ENCODE results near the gene PEAK3.
"Not testable (repeated sequence)": the region's sequence is repeated elsewhere in the genome, so short reads cannot be mapped to it uniquely, and the experiment has no call there.

The PEAK3 gene

DNA sequence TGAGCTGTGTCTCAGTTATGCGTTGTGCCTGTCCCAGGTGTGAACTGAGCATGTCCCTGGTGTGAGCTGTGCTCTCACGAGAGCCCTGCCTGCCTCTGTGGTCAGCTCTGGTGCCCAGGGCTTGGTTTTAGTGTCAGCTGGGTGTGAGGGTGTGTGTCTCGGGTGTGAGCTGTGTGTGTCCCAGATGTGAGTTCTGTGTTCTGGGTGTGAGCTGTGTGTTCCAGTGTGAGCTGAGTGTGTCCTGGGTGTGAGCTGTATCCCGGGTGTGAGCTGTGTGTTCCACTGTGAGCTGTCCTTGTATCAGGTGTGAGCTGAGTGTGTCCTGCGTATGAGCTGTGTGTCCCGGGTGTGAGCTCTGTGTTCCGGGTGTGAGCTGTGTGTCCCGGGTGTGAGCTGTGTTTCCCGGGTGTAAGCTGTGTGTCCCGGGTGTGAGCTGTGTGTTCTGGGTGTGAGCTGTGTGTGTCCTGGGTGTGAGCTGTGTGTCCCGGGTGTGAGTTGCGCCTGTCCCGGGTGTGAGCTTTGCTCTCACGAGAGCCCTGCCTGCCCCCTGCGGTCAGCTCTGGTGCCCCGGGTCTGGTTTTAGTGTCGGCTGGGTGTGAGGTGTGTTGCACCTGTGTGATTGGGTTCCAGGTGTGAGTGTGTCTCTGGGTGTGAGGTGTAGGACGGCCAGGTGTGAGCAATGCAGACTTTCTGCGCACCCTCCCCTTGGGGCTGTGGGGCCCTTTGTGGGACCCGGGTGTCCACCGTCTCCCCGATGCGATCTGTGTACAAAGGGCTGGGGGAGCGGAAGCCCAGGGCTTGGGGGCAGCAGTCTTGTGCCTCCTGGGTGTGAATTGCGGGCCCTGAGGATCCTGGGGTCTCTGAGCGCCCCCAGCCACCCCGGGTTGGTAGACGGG is 7.1 kb upstream of the PEAK3 start:
- DNase-seq (ENCODE audit: low spot score): no peak

DNA sequence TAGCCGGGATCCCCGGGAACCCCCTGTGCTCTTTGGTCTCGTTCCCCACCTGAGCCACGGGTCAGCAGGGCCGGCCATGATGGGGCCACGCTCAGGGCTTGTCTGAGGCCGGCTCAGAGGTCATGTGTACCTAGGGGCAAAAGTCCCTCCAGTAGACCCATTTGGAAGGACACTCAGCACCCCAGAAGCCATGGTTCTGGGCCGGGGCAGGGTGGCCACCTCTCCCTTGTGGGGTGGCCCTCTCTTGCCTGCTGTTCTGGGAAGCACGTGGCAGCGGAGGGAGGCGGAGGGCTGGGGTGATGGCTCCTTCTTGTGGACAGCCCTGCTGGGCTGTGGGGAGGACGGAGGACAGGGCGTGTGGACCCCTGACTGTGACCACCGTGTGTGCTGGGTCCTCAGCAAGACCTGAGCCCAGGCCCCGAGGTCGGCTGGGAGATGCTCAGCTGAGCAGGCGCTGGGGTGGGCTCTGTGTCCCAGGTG is 6.4 kb upstream of the PEAK3 start:
- no peak for DNase-seq (ENCODE audit: low spot score)

DNA sequence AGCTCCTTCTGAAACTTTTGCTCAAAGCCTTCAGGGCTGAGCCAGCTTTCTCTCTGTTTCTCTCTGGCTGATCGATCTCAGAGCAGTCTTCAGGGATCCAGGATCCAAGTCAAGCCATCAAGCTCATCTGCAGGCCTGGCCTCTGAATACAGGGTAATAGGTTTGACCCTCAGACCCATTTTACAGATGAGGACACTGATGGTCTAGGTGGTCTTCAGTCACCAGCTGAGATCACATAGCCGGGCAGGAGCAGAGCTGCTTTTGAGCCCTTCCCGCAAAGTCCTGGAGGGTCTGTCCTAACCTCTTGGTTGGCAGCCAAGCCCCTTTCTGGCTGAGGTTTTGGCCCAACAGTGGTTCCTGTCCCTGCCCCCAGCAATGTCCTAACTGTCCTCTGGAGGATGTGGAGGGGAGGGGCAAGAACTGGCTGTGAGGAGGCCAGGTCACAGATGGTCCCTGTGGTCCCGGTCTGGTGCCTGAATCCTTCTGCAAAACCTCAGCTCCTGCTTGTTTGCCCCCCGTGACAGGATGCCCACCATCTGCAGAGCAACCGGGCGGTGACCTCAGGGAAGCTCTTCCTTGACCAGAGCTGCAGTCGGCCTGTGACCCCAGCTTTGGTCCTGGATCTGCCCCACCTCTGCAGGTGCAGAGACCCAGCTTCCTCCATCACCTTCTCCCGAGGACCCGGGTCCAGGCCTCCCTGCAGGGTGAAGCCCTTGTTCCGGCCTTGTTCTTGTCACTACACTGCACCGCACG is 5.8 kb upstream of the PEAK3 start:
- DNase-seq (ENCODE audit: low spot score): no peak

DNA sequence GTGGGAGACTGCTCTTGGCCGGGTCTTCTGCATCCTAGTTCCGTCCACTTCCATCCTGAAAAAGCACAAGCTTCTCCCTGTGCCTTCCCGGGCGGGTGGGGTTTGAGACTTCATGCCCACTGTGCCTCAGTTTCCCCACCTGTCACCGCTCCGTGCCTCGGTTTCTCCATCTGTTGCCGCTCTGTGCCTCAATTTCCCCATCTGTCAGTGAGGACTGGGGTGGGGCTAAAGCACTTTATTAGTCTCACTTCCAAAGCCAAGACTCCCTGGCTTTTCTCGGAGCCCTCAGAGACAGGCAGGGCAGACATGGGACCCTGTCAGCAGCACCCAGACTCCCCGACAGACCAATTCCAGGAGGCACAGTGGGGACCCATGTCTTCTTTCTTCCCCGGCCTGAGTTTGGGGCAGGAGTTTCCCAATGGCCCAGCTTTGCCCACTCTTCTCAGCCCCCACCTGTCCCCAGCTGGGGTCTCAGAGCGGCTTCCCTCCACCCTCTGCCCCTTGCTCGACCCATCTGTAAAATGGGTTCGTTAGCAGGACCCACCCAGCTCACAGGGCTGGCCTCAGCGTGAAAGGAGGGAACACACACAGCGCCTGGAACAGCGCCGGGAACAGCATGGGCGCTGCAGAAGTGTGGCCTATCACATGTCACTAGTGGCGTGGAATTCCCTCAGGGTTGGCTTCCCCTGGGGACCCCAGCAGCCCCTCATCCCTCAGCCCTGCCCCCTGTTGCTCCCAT is 4.6 kb upstream of the PEAK3 start:
- DNase-seq (ENCODE audit: low spot score): no peak

DNA sequence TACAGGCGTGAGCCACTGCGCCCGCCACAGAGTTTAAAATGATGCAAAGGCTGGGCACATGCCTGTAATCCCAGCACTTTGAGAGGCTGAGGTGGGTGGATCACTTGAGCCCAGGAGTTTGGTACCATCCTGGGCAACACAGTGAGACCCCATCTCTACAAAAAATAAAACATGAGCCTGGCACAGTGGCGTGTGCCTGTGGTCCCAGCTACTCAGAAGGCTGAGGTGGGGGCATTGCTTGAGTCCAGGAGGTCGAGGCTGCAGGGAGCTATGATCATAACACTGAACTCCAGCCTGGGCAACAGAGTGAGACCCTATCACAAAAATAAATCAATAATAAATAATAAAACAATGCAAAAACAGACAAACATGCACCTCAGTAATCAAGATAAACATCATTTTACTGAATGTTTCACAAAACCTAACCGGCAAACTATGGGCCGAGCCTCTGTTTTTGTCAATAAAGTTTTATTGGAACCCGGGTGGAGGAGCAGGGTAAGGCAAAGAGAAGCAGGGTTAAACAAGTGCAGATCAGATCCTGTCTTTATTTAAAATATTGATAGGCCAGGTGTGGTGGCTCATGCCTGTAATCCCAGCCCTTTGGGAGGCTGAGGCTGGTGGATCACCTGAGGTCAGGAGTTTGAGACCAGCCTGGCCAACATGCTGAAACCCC is 2.0 kb upstream of the PEAK3 start:
- no peak for DNase-seq (ENCODE audit: low spot score)

DNA sequence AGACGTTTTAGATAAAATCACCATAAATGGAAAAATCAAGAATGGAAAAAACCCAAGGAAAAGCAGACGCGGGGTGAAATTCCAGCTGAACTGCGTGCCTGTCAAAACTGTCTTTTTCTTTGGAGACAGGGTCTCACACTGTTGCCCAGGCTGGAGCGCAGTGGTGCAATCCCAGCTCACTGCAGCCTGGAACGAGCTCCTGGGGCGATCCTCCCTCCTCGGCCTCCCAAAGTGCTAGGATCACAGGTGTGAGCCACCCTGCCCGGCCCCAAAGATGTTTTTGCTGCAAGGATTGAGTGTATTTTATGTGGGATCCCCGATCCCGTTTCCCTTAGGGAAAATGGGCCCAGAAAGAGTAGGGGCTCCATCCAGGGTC is 875 bp upstream of the PEAK3 start:
- no peak for DNase-seq (ENCODE audit: low spot score)

DNA sequence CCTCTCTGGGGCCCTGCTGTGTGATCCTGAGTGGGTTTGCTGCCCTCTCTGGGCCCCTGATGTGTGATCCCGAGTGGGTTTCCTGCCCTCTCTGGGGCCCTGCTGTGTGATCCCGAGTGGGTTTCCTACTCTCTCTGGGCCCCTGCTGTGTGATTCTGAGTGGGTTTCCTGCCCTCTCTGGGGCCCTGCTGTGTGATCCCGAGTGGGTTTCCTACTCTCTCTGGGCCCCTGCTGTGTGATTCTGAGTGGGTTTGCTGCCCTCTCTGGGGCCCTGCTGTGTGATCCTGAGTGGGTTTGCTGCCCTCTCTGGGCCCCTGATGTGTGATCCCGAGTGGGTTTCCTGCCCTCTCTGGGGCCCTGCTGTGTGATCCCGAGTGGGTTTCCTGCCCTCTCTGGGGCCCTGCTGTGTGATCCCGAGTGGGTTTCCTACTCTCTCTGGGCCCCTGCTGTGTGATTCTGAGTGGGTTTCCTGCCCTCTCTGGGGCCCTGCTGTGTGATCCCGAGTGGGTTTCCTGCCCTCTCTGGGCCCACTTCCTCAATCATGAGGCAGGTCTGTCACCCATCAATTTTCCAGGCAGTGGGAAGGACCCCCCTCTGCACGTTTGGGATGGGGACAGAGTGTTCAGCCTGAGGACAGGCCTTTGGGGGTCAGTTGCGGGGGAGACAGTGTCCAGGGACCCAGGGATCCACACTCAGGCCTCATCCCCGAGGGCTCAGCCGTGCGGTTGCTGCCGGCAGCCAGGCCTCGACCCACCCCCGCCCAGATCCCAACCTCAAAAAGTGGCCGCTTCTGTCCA is 512 bp downstream of the PEAK3 start:
- DNase-seq (ENCODE audit: low spot score): not testable (repeated sequence)

DNA sequence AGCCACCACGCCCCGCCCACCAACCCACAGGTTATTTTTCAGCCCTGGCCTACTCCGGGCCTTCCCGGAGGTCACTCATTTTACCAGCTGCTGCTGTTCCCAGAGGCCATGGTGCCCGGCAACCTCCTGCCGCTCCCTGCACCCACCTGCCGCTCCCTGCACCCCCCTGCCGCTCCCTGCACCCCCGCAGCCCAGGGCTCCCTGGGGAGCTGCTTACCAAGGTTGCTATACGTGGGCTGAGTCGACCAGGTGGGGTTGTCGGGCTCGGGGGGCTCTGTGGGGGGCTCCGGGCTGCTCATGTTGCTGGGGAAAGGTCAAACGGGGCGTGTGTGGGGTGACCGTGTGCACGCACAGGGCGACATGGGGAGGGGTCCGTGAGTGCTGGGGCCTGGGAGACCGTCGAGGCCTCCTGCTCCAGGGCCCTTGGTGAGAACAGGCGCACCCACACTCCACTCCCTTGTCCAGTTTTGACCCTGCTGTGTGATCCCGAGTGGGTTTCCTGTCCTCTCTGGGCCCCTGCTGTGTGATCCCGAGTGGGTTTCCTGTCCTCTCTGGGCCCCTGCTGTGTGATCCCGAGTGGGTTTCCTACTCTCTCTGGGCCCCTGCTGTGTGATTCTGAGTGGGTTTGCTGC is 1.2 kb downstream of the PEAK3 start:
- no peak for DNase-seq (ENCODE audit: low spot score)

DNA sequence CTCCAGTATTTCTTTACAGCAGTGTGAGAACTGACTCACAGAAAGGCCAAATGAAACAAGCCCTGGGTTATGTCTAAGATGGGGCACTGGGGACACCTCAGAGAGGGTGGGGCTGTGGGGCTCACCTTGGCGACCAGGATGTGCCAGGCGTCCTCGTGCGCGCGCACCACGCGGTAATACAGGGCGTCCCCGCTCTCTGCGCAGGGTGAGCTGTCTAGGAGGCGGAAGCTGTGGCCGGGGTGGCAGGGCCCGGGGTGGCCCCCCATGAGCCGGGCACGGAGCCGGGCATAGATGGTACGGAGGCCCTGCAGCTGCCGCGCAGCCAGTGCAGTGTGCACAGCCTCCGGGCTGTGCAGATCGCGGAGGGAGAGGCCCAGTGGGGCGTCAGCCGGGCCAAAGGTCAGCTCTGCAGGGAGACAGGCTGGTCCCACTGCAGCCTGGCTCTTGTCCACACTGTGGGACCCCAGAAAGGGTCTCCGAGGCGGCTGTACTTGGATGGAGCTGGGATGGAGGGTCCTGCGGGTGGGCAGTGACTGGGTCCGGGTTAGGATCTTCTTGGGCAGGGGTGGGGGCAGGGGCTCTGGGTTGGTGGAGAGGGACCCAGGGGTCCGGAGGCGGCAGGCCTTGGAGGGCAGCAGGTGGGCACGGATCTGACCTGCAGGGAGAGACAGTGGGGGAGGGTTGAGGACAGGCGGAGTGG is 3.4 kb downstream of the PEAK3 start:
- no peak for DNase-seq (ENCODE audit: low spot score)

DNA sequence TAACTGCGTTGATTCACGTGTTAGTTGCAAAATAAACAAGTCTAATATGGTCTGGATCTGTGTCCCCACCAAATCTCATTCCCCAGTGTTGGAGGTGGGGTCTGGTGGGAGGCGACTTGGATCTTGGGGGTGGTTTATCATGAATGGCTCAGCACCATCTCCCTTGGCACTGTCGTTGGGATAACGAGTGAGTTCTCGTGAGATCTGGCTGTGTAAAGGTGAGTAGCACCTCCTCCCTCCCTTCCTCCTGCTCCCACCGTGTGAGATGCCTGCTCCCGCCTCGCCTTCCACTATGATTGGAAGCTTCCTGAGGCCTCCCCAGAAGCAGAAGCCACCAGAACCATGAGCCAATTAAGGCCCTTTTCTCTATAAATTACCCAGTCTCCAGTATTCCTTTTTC is 4.8 kb downstream of the PEAK3 start:
- DNase-seq (ENCODE audit: low spot score): no peak

DNA sequence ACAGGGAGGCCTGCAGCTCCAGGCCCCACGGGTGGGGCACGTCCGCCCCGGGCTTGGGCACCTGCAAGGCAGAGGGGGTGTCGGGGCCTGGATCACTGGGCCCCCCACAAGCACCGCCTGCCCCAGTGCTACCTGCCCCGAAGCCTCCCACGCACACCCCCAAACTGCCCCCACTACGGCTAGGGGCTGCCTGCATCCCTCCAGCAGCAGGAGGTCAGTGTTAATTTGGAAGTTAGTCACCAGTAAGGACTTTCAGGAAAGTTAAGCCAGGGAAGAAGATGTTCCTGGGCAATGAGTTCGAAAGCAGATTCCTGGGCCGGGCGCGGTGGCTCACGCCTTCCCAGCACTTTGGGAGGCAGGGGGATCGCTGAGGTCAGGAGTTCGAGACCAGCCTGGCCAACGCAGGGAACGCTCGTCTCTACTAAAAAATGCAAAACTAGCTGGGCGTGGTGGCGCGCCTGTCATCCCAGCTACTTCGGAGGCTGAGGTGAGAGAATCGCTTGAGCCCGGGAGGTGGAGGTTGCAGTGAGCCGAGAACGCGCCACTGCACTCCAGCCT is 5.5 kb downstream of the PEAK3 start:
- no peak for DNase-seq (ENCODE audit: low spot score)

DNA sequence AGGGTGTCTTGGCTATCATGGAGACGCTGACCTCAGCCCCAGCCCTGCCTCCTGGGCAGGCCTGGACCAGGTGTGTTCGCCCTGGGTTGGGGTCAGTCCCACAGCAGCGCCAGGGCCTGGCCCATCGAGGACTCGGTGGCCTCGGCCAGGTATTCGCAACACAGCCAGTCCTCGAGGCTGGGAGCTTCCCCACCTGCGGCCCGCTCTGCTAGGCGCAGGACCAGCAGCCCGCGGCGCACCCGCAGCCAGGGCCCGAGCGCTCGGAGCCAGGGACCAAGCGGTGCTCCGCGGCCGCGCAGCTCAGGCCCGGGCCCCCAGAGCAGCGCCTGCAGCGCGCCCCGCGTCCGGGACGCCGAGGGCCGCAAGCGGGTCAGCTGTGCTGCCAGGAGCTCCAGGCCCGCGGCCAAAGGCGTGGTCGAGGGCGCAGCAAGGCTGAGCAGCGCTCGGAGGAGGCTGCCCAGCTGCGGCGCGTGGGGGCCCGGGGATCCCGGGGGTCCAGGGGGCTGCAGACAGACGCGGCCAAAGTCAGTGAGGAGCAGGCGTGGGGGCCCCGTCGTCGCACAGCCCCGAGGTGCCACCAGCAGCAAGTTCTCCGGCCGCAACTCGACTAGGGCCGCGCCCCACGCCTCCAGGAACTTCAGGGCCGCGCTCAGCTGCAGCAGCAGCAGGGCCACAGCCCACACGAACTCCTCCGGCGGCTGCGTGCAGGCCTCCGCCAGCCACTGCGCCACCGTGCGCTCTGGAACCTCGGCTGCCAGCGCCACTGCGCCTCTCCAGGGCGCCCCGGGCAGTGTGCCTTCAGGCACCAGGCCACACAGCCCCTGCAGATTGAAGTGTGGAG is 6.2 kb downstream of the PEAK3 start:
- no peak for DNase-seq (ENCODE audit: low spot score)

DNA sequence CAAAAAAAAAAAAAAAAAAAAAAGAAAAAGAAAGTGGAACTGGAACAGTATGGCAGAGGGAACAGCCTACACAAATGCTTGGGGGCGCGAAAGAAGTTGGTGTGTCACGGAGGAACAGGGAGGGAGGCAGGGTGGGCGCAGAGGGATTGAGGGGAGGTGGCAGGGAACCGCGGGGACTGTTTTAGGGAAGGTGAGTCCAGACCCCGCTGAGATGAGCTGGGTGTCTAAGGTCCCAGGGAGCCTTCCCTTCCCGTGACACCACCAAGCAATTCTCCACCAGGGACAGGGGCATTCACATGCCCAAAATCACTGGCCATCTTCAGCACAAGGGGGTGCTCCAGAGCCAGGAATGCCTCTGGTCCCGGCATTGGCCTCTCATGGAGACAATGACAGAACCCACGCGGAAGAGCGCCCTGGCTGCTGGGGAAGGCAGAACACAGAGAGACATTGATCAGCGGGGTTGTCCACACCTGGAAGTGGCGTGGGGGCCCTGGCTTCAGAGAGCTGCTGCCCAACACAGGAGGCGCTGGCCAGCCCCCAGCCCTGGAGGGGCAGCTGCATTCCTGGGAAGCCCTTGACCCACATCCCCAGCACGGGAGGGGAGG is 6.9 kb downstream of the PEAK3 start:
- peak; percentile 83 for DNase-seq (ENCODE audit: low spot score)

DNA sequence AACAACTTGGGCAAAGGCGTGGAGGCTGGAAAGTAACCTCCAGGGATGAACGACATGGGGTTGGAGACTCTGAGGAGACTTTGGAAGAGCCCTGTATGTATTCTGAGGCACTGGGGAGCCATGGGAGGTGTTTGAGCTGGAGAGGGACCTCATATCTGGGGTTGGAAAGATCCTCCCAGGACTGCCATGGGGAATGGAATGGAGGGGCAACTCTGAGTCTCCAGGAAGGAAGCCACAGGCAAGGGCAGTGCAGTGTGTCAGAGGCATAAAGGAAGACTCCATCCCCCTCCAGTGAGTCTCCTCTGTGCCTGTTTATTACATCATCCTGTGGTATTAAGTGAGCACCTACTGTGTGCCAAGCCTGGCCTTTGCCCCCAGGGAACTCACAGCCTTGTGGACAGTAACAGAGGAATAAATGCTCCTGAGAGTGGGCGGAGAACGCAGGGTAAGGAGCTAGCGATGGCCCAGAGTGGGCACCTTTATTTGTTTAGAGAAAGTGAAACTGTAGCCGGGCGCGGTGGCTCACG is 7.7 kb downstream of the PEAK3 start:
- DNase-seq (ENCODE audit: low spot score): no peak

DNA sequence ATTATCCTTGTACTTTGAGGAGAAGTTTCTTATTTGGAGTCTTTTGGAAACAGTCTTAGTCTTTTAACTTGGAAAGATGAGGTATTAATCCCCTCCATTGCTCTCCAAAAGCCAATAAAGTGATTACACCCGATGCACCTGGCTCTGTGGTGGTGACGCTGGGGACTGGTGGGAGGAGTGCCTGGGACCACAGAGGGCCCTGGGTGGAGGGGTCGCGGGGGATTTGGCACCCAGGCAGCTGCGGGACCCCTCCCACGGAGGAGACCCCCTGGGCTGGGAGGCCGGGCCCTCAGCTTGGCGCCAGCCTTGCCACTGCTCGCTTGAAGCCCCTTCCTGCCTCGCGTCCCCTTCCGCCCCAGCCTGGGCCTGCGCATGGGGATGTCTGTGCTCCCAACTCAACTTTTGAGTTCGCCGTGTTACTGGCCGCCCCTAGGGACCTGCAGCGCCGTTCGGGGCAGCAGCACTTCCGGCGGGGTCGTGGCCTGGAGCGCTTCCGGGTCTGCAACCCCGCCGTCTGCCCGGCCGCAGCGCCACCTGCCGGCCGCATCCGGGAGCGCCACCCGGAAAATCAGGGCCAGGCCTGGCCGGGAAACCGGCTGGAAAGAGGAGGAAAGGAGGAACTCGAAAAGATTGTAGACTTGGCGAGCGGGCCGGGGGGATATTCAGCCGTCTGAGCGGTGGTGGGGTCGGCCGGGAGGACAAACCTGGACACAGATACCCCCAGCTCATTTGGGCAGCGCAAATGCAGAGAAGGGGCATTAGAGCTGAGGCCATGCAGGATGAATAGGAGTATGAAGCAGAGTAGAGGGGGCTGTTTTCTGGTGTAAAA is 8.4 kb downstream of the PEAK3 start:
- peak; percentile 81 for DNase-seq (ENCODE audit: low spot score)

DNA sequence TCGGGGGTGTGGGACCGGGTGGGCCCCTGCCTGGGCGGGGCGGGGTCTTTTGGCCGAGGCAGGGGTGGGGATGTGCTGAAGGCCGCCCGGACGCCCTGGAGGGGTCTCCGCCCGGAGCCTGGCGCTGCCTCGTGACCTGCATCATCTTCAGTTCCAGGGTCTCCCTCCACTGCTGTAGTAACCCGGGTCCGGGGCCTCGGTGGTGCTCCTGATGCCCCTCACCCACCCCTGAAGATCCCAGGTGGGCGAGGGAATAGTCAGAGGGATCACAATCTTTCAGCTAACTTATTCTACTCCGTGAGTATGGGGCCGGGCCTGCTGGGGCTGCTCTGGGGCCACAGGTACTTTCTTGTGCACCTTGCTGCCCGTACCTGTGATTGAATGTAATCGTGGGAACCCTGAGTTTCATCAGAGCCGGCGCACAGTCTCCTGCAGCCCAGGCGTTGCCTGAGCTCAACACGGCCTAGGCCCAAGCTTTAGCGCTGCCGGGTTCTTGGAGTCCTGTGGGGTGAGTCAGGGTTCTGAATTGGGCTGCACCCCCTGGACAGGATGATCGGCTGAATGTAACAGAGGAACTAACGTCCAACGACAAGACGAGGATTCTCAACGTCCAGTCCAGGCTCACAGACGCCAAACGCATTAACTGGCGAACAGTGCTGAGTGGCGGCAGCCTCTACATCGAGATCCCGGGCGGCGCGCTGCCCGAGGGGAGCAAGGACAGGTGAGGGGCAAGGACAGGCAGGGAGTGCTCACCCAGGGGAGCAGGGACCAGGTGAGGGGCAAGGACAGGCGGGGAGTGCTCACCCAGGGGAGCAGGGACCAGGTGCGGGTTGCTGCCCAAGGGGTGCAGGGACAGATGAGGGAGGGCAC is 10.5 kb downstream of the PEAK3 start:
- peak; percentile 52 for DNase-seq (ENCODE audit: low spot score)

All from cerebellar cortex (tissue), 1 donor.